HG03354 (cell line): ENCODE data around the gene ADGRV1.

Experiments used
- ATAC-seq: cut with Tn5 transposase; IDR thresholded peaks from one replicate; pipeline ENCODE4 v1.9.1; 2021; ENCODE audit warnings: mild to moderate bottlenecking; ENCODE audit not compliant: unreplicated experiment, poor library complexity, severe bottlenecking

Gene ADGRV1

GRCh38 chr5:91158011-91158410 is 599.4 kb downstream of the ADGRV1 start:
- ATAC-seq: no peak

GRCh38 chr5:91159647-91160046 is 601.0 kb downstream of the ADGRV1 start:
- ATAC-seq: no peak

GRCh38 chr5:91160714-91161285 is 602.2 kb downstream of the ADGRV1 start:
- ATAC-seq: no peak

GRCh38 chr5:91162534-91163381 is 604.2 kb downstream of the ADGRV1 start:
- peak; percentile 98 for ATAC-seq

- no peak for ATAC-seq
These were observed 605.8 kb downstream of the ADGRV1 start for GRCh38 chr5:91164424-91164823.

- ATAC-seq: no peak
These were observed 607.6 kb downstream of the ADGRV1 start for GRCh38 chr5:91166059-91166807.

- ATAC-seq: no peak
These were observed 610.3 kb downstream of the ADGRV1 start for GRCh38 chr5:91168859-91169258.

GRCh38 chr5:91170266-91170665 is 611.7 kb downstream of the ADGRV1 start:
- ATAC-seq: no peak

- ATAC-seq: no peak
These were observed 612.7 kb downstream of the ADGRV1 start for GRCh38 chr5:91171322-91171721.

GRCh38 chr5:91174396-91174795 is 615.8 kb downstream of the ADGRV1 start:
- ATAC-seq: no peak

GRCh38 chr5:91175708-91176107 is 617.1 kb downstream of the ADGRV1 start:
- ATAC-seq: no peak

- ATAC-seq: no peak
These were observed 617.9 kb downstream of the ADGRV1 start for GRCh38 chr5:91176288-91177016.

- ATAC-seq: no peak
These were observed 618.5 kb downstream of the ADGRV1 start for GRCh38 chr5:91177085-91177484.

GRCh38 chr5:91177639-91178038 is 619.0 kb downstream of the ADGRV1 start:
- no peak for ATAC-seq

- no peak for ATAC-seq
These were observed 619.9 kb downstream of the ADGRV1 start for GRCh38 chr5:91178461-91178860.

GRCh38 chr5:91179018-91179417 is 620.4 kb downstream of the ADGRV1 start:
- no peak for ATAC-seq

GRCh38 chr5:91180506-91180905 is 621.9 kb downstream of the ADGRV1 start:
- ATAC-seq: no peak

GRCh38 chr5:91182763-91183162 is 624.2 kb downstream of the ADGRV1 start:
- peak; percentile 63 for ATAC-seq

- no peak for ATAC-seq
These were observed 625.1 kb downstream of the ADGRV1 start for GRCh38 chr5:91183743-91184142.

- ATAC-seq: no peak
These were observed 627.5 kb downstream of the ADGRV1 start for GRCh38 chr5:91186101-91186500.
